DMS53 (cell line): ENCODE measurements around the gene ZNF343.
A peak's percentile ranks its signal among the peaks of the same experiment; 100 is the strongest.
"Not testable (repeated sequence)": the region's sequence is repeated elsewhere in the genome, so short reads cannot be mapped to it uniquely, and the experiment has no call there.

Experiments
- DNase-seq: peaks from one replicate; lab custom pipeline; 2025; lab: John Stamatoyannopoulos, UW

ZNF343 gene

GRCh38 chr20:2508631-2509467 is at the start of gene ZNF343:
Gene ZNF343, minus strand, starts transcription at chr20:2508915. Its CDS starts 15,020 bp downstream, at chr20:2493895.
- DNase-seq, result peak; percentile 92

DNA sequence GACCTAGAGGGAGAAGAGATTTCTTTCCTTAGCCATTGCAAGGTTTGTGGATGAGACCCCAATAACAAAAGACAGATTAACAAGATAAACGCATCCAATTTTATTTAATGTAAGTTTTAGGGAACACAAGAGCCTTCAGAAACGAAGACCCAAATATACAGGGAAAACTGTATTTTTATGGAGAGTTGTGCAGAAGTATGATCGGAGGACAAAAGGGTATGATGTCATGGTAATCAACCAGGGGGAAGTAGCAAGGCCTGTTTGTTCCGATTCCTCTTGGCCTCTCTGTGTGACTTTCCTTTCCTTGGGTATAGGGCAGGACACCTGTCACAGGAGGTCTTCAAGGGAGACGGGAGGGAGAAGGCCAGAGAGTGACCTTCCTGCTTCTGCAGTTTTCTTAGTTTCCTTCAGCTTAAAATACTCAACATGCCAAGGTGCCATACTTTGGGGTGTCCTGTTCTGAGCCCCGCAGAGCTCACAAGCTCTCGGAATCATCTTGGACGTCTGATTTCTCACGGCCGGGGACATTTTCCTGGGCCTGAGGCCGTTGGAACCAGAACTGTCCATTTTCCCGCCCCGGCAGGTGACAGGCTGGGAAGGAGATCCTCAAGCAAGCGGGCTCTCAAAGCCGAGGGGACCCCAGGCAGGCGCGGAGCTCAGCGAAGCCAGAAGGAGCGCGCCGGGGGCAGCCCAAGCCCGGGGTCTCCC is 49.3 kb upstream of the ZNF343 start:
- DNase-seq, result no peak

DNA sequence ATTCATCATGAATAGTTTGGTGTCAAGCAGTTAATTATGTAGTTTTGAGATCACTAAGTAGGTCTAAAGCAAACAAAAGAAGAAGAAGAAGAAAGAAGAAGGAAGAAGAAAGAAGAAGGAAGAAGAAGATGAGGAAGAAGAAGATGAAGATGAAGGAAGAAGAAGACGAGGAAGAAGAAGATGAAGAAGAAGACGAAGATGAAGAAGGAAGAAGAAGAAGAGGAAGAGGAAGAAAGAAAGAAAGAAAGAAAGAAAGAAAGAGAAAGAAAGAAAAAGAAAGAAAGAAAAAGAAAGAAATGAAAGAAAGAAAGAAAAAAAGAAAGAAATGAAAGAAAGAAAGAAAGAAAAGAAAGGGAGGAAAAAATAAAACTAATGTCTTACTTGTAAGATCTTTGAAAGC is 36.9 kb upstream of the ZNF343 start:
- DNase-seq, result no peak

GRCh38 chr20:2544211-2544610 is 35.5 kb upstream of the ZNF343 start:
- DNase-seq, result no peak

DNA sequence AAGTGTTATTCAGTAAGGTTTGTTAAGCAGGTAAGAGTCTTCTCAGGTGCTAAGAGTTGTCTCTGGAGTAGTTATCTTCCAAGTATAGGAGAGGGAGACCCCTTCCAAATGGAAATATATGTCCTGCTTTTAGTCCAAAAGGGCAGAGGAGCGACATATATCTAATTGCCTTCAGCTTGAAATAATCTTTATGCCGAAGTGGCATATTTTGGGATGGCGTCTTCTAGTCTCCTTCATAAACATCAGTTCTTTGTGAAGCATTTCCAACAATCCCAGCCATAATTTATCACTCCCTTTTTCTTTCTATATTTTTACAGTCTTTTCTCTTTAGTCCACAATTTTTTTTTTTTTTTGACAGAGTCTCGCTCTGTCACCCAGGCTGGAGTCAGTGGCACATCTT is 33.6 kb upstream of the ZNF343 start:
- DNase-seq, result no peak

DNA sequence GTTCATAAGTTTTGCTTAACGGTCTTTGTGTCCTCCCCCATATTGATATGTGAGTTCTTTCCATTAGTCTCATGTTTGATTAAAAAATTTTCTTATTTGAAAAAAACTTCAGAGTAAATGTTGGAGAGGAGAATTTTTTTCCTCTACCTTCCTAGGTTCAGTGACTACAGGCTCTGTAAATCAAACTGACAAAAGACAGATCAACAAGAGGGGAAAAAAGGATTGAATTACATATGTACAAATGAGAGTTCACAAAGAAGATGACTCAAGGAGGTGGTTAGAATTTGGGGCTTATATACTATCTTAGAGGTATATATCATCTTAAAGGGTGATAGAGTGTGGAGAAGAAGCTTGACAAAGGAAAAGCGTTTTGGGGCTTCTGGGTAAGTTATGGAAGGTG is 33.2 kb upstream of the ZNF343 start:
- DNase-seq, result no peak

GRCh38 chr20:2538931-2539720 is 30.4 kb upstream of the ZNF343 start:
- no peak for DNase-seq

- DNase-seq, result no peak
Observed at GRCh38 chr20:2538356-2538755, 29.6 kb upstream of the ZNF343 start.

DNA sequence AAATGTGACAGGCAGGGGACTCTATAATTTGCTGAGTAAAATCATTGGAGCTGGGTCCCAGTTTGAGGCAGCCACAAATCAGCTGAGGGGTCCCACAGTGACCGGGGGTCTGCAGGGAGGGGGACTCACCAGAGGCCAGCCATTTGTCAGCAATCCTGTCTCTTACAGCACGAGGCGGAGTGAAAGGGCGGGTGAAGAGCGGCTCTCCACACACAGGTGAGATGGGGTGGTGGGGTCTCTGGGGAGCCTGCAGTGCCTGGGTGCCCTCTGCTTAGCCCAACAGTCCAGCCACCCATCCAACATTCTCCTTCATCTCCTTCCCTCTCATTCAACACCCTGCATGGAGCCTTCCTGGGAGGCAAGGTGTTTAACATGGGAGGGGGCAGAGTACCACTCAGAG is 28.4 kb upstream of the ZNF343 start:
- no peak for DNase-seq

DNA sequence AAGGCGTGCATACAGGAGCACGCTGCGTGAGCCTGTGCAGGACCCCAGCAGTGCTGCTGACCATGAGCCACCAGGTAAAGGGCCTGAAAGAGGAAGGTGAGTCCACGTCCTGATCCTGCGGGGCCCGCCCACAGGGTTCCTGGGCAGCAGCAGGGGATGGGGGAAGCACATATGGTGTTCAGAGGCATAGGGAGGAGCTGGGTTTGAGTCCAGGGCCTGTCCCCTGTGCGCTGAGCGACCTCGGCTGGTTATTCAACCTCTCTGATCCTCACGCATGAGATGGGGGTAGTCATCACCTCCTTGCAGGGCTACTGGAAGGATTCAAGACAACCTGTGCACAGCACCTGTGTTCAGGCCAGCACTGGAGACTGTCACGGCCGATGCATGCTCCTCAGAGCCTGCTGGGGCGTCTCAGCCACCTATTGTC is 27.9 kb upstream of the ZNF343 start, which contains the start of gene TMC2:
Gene TMC2 (plus strand): TSS at position 14 of the 427 bp plus-strand sequence. CDS start 49 bp downstream, at position 63.
- DNase-seq, result no peak

- no peak for DNase-seq
Observed at GRCh38 chr20:2535711-2536559, 27.2 kb upstream of the ZNF343 start.

DNA sequence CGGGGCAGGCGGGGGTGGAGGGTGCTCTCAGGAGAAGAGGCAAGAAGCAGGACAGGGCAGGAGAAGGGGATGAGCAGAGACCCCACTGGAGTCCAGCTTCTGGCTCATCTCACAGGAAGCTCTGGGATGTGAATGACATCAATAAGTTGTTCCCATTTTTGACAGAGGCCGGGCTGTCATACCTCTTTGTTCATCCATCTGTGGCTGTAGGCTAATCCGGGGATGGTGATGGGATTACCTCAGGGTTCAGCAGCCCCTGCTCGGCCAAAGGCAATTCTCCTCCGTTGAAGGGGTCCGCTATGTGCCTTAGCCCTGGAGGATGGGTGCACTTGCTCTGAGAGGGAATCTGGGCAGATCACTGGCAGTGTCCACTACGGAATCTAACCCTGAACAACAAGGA is 24.4 kb upstream of the ZNF343 start:
- DNase-seq, result no peak

DNA sequence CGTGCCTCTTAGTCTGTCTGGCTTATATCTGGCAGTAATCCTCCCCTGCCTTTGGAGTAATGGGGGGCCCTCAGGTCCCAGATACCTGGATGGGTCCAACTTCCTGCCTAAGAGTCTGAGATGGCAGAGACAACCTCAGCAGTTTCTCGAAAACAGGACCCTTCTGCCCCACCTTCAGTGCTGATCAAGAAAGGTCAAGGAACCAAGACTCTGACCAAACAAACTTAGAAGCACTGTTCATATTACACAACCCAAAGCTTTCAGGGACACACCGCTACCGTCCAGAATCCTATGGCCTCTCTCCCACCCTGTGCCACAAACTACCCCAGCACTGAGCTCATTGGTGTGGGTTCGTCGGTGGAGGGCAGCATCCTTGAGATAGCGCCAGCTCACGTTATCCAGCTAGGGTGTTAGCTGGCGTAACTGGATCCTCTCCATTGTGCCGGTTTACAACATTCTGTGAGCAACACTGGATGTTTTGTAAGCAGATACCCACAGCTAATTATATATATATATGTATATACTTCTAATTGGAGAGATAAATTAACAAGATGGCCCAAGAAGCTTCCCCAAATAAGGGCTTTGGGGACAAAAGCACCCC is 20.1 kb upstream of the ZNF343 start:
- no peak for DNase-seq

DNA sequence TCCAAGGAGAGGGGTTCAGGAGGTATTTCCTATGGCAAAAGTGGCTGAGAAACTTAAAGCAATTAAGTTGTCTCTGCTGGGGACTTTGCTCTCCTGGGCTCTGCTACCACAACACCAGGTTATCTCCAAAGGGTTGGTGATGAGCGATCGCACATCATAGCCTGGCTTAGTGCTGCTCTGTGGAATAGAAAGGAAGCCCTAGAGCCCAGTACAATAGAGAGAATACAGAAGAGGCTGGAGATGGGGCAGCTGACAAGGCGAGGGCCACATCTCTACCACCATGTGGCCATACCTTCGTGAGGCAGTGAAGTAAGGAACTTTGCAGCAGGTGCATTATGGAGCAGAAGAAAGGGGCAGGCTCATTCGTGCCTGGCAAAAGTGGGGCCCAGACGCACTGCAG is 19.0 kb upstream of the ZNF343 start:
- DNase-seq, result no peak

DNA sequence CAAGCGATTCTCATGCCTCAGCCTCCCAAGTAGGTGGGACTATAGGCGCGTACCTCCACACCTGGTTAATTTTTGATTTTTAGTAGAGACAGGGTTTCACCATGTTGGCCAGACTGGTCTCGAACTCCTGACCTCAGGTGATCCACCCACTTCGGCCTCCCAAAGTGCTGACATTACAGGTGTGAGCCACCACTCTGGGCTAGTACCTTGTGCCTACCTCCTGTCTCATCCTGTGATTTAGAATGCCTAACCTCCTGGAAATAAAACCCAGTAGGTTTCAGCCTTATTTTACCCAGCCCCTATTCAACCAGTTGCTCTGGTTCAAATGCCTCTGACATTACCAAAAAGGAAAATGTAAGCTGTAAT is 17.5 kb upstream of the ZNF343 start:
- DNase-seq, result not testable (repeated sequence)

DNA sequence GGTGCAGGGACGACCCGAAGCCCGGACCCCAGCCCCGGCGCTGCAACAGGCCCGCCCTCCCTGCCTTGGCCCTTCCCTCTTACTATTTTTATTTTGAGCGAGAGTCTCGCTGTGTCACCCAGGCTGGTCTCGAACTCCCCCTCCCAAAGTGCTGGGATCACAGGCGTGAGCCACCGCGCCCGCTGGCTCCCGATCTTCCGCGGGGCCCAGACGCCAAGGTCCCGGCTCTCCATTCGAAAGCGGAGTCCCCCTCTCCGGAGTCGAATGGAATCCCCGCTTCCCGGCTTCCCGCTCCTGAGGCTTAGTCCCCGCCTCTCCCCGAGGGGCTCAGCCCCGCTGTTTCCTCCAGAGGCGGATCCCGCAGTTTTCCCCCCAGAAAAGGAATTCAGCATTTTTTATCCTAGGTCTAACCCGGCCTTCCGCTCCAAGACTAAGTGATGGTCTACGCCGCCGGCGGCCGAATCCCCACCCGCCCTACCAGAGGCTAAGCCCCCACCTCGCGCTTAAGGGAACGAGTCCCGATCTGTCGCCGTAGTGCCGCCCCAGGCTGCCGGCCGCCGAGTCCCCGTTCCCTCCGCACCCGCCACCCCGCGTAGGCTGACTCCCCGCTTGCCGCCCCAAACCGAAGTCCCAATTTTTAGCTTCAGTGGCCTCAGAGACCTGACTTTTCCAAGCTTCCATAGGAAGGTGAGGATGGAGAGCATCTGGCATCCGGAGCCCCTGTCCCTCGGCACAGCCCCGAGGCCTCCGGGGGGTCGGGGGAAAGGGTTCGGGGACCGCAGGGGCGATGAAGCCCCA is 16.2 kb upstream of the ZNF343 start:
- DNase-seq, result peak; percentile 76

- DNase-seq, result peak; percentile 88
Observed at GRCh38 chr20:2523919-2524708, 15.4 kb upstream of the ZNF343 start.

GRCh38 chr20:2522826-2523429 is 14.2 kb upstream of the ZNF343 start:
- DNase-seq, result not testable (repeated sequence)
